ENCODE data around the gene OGFR.

The OGFR gene

GRCh38 chr20:62817975-62818591 is 13.4 kb downstream of the OGFR start:
- Histone ChIP-seq H3K4me3 (ENCODE audit: low read depth in 1 of 5, low read length in 5 of 5) (no peak overlapping the region), H3K27ac (ENCODE audit: low read depth, low read length) (no peak overlapping the region)

DNA sequence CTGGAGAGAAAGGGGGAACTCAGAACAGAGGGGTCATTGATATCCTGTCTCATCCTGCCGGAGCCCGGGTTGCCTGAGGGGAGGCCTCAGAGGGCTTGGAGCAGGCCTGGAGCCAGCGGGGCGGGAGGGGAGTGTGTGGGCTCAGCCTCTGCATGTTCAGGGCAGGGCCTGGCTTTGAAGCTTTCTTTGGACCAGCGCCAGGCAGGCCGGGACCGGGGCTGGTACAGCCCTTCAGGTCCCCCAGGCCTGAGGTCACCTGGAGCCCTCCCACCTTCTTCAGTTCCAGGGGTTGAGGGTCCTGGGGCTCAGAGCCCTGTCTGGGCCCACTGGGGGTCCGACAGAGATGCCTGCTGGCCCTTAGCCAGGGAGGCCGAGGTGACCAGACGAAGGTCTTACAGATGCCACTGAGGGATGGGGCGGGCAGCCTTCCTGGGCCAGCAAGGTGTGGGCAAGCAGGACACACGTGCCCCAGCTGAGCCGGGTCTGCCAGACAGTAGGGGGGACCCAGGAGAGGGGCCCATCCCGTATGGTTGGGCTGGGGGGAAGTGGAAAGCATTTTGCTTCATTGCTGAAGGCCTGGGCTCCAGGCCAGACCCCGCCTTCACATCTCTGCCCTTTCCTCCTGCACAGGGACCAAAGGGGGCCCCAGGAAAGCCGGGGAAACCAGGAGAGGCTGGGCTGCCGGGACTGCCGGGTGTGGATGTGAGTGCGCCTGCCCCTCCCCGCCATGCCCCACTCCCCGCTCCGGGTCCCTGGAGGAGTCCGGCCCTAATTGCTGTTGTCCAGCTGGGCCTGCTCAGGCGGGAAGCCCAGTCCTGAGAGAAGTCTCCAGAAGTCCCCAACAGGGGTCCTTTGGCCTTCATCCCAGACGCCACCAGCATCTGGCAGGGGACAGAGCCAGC is 14.2 kb downstream of the OGFR start:
- H3K4me1 ChIP-seq (ENCODE audit: control insufficient read depth in 5 of 5, insufficient read depth in 5 of 5, low read length in 5 of 5), result peaks cover 0 to 48% (median 36%) of the 10 kb centered on the region in 5 donors
- no peak overlapping the region for H3K27ac ChIP-seq (ENCODE audit: low read depth, low read length)
- H3K4me3 ChIP-seq (ENCODE audit: low read depth in 1 of 5, low read length in 5 of 5), result no peak overlapping the region
- peaks cover 0 to 3% (median 0%) of the 10 kb centered on the region in 5 donors for H3K36me3 ChIP-seq (ENCODE audit: control insufficient read depth in 5 of 5, insufficient read depth in 5 of 5, low read length in 5 of 5)
- peak overlapping the region in 2 of 5 donors; percentile 8 to 33 for H3K9ac ChIP-seq (ENCODE audit: low read length in 5 of 5)
- peaks cover 38 to 54% (median 46%) of the 10 kb centered on the region in 5 donors for H3K27me3 ChIP-seq (ENCODE audit: control insufficient read depth in 5 of 5, insufficient read depth in 4 of 5, low read length in 5 of 5)
- no peaks in the 10 kb centered on the region for H3K9me3 ChIP-seq (ENCODE audit: control insufficient read depth in 5 of 5, low read length in 5 of 5)

More at GRCh38 chr20:62817975-62818591, 13.4 kb downstream of the OGFR start:
- H3K9ac ChIP-seq (ENCODE audit: low read length in 5 of 5), result peak overlapping the region in 1 of 5 donors; percentile 33
- H3K9me3 ChIP-seq (ENCODE audit: control insufficient read depth in 5 of 5, low read length in 5 of 5), result no peaks in the 10 kb centered on the region
- peaks cover 38 to 54% (median 46%) of the 10 kb centered on the region in 5 donors for H3K27me3 ChIP-seq (ENCODE audit: control insufficient read depth in 5 of 5, insufficient read depth in 4 of 5, low read length in 5 of 5)
- peaks cover 0 to 8% (median 2%) of the 10 kb centered on the region in 5 donors for H3K36me3 ChIP-seq (ENCODE audit: control insufficient read depth in 5 of 5, insufficient read depth in 5 of 5, low read length in 5 of 5)
- H3K4me1 ChIP-seq (ENCODE audit: control insufficient read depth in 5 of 5, insufficient read depth in 5 of 5, low read length in 5 of 5), result peaks cover 0 to 53% (median 36%) of the 10 kb centered on the region in 5 donors

DNA sequence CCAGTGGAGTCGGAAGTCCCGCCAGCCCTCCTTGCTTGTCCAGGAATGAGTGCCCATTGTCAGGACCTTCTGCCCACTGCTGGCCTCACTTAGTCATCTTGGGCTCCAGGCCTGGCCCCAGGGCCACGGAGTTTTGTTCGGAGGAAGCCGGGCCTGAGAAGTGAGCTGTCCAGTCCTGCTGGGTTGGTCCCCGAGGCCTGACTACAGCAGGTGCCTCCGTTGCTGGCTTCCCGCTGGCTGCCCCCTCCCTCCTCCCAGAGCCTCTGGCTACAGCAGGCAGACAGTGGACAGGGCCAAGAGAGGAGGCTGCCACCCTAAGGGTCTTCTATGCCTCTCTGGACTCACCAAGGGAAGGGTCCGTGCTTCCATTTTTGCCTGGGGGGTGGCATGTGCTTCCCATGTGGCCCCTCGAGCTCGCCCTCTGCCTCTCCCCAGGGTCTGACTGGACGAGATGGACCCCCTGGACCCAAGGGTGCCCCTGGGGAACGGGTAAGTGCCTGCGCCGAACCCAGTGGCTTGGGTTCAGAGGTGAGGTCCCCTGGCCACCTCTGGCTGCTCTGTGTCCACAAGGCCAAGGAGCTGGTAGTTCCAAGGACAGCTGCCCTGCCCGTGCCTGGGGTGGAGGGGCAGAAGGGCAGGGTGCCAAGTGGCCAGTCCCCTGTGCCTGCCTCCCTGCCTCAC is 15.0 kb downstream of the OGFR start:
- Histone ChIP-seq H3K27ac (ENCODE audit: low read depth, low read length) (no peak overlapping the region), H3K9ac (ENCODE audit: low read length in 5 of 5) (no peak overlapping the region), H3K4me1 (ENCODE audit: control insufficient read depth in 5 of 5, insufficient read depth in 5 of 5, low read length in 5 of 5) (peaks cover 0 to 54% (median 38%) of the 10 kb centered on the region in 5 donors), H3K4me3 (ENCODE audit: low read depth in 1 of 5, low read length in 5 of 5) (no peak overlapping the region), H3K9me3 (ENCODE audit: control insufficient read depth in 5 of 5, low read length in 5 of 5) (no peaks in the 10 kb centered on the region), H3K36me3 (ENCODE audit: control insufficient read depth in 5 of 5, insufficient read depth in 5 of 5, low read length in 5 of 5) (no peaks in the 10 kb centered on the region), H3K27me3 (ENCODE audit: control insufficient read depth in 5 of 5, insufficient read depth in 4 of 5, low read length in 5 of 5) (peaks cover 36 to 49% (median 43%) of the 10 kb centered on the region in 5 donors)

GRCh38 chr20:62820208-62820961 is 15.8 kb downstream of the OGFR start:
- Histone ChIP-seq H3K27me3 (ENCODE audit: control insufficient read depth in 5 of 5, insufficient read depth in 4 of 5, low read length in 5 of 5) (peaks cover 29 to 42% (median 35%) of the 10 kb centered on the region in 5 donors), H3K4me1 (ENCODE audit: control insufficient read depth in 5 of 5, insufficient read depth in 5 of 5, low read length in 5 of 5) (peaks cover 0 to 52% (median 39%) of the 10 kb centered on the region in 5 donors), H3K9me3 (ENCODE audit: control insufficient read depth in 5 of 5, low read length in 5 of 5) (no peaks in the 10 kb centered on the region), H3K9ac (ENCODE audit: low read length in 5 of 5) (no peak overlapping the region), H3K27ac (ENCODE audit: low read depth, low read length) (no peak overlapping the region), H3K36me3 (ENCODE audit: control insufficient read depth in 5 of 5, insufficient read depth in 5 of 5, low read length in 5 of 5) (no peaks in the 10 kb centered on the region), H3K4me3 (ENCODE audit: low read depth in 1 of 5, low read length in 5 of 5) (no peak overlapping the region)

GRCh38 chr20:62820962-62821725 is 16.5 kb downstream of the OGFR start:
- no peak overlapping the region for H3K27ac ChIP-seq (ENCODE audit: low read depth, low read length)
- H3K4me1 ChIP-seq (ENCODE audit: control insufficient read depth in 5 of 5, insufficient read depth in 5 of 5, low read length in 5 of 5), result peaks cover 0 to 44% (median 31%) of the 10 kb centered on the region in 5 donors

DNA sequence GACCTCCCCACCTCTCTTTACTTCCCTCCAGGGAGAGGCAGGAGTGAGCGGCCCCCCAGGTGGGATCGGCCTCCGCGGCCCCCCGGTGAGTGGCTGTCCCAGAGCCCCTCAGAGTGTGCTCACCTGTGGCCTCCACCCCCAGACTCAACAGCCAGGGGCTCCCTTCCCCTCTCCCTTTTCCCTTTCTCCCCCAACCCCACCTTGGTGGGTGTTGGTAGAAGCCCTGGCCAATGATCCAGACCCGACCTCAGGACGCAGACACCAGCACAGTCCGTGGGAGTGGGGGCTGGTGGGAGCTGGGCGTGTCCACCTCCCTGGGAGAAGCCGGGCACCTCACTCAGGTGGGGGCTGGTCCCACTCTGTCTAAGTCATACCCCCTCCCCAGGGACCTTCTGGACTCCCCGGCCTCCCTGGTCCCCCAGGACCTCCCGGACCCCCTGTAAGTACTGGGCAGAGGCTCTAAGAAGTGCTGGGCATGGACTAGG is 17.1 kb downstream of the OGFR start:
- H3K27ac ChIP-seq (ENCODE audit: low read depth, low read length), result no peak overlapping the region
- H3K4me1 ChIP-seq (ENCODE audit: control insufficient read depth in 5 of 5, insufficient read depth in 5 of 5, low read length in 5 of 5), result peaks cover 0 to 39% (median 25%) of the 10 kb centered on the region in 5 donors
- no peak overlapping the region for H3K9ac ChIP-seq (ENCODE audit: low read length in 5 of 5)
- no peak overlapping the region for H3K4me3 ChIP-seq (ENCODE audit: low read depth in 1 of 5, low read length in 5 of 5)
- H3K36me3 ChIP-seq (ENCODE audit: control insufficient read depth in 5 of 5, insufficient read depth in 5 of 5, low read length in 5 of 5), result no peaks in the 10 kb centered on the region
- peaks cover 18 to 29% (median 25%) of the 10 kb centered on the region in 5 donors for H3K27me3 ChIP-seq (ENCODE audit: control insufficient read depth in 5 of 5, insufficient read depth in 4 of 5, low read length in 5 of 5)
- no peaks in the 10 kb centered on the region for H3K9me3 ChIP-seq (ENCODE audit: control insufficient read depth in 5 of 5, low read length in 5 of 5)

More at GRCh38 chr20:62820962-62821725, 16.5 kb downstream of the OGFR start:
- Histone ChIP-seq H3K27me3 (ENCODE audit: control insufficient read depth in 5 of 5, insufficient read depth in 4 of 5, low read length in 5 of 5) (peaks cover 23 to 34% (median 28%) of the 10 kb centered on the region in 5 donors), H3K9me3 (ENCODE audit: control insufficient read depth in 5 of 5, low read length in 5 of 5) (no peaks in the 10 kb centered on the region), H3K9ac (ENCODE audit: low read length in 5 of 5) (no peak overlapping the region), H3K36me3 (ENCODE audit: control insufficient read depth in 5 of 5, insufficient read depth in 5 of 5, low read length in 5 of 5) (no peaks in the 10 kb centered on the region), H3K4me3 (ENCODE audit: low read depth in 1 of 5, low read length in 5 of 5) (no peak overlapping the region)

GRCh38 chr20:62822239-62822787 is 17.7 kb downstream of the OGFR start:
- Histone ChIP-seq H3K9ac (ENCODE audit: low read length in 5 of 5) (no peak overlapping the region), H3K27ac (ENCODE audit: low read depth, low read length) (no peak overlapping the region), H3K9me3 (ENCODE audit: control insufficient read depth in 5 of 5, low read length in 5 of 5) (no peaks in the 10 kb centered on the region), H3K27me3 (ENCODE audit: control insufficient read depth in 5 of 5, insufficient read depth in 4 of 5, low read length in 5 of 5) (peaks cover 15 to 27% (median 24%) of the 10 kb centered on the region in 5 donors), H3K36me3 (ENCODE audit: control insufficient read depth in 5 of 5, insufficient read depth in 5 of 5, low read length in 5 of 5) (no peaks in the 10 kb centered on the region), H3K4me1 (ENCODE audit: control insufficient read depth in 5 of 5, insufficient read depth in 5 of 5, low read length in 5 of 5) (peaks cover 0 to 35% (median 25%) of the 10 kb centered on the region in 5 donors), H3K4me3 (ENCODE audit: low read depth in 1 of 5, low read length in 5 of 5) (no peak overlapping the region)

DNA sequence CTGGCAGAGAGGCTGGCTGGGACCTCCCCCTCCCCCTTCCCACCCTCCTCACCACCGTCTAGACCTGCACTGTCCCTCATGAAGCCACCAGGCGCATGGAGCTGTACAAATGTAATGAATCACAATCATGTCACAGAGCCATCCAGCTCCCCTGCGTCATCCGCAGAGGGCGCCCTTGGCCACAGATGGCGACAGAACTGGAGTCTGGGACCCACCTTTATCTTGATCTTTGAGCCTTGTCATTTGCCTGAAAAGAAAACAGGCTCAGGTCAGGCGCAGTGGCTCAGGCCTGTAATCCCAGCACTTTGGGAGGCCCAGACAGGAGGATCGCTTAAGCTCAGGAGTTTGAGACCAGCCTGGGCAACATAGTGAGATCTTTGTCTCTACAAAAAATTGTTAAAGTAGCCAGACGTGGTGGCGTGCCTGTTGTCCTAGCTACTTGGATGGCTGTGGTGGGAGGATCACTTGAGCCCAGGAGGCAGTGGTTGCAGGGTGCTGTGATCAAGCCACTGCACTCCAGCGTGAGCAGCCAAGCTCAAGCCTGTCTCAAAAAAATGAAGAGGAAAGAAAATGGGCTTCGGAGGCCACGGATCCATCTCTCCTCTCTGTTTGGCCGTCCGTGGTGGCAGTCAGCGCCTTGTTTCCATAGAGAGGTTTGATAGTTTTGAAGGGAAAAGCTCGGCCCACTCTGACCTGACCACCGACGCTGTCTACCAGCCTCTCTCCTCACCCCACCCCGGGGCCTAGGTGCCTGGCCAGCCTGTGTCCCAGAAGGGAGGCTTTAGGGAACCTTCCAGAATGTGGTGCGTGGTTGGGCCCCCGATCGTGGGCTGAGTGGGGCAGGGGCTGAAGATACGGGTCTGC is 18.4 kb downstream of the OGFR start:
- peaks cover 0 to 34% (median 25%) of the 10 kb centered on the region in 5 donors for H3K4me1 ChIP-seq (ENCODE audit: control insufficient read depth in 5 of 5, insufficient read depth in 5 of 5, low read length in 5 of 5)
- peaks cover 11 to 23% (median 17%) of the 10 kb centered on the region in 5 donors for H3K27me3 ChIP-seq (ENCODE audit: control insufficient read depth in 5 of 5, insufficient read depth in 4 of 5, low read length in 5 of 5)
- H3K9me3 ChIP-seq (ENCODE audit: control insufficient read depth in 5 of 5, low read length in 5 of 5), result no peaks in the 10 kb centered on the region

More for the DNA sequence above, 18.4 kb downstream of the OGFR start:
- Histone ChIP-seq H3K27ac (ENCODE audit: low read depth, low read length) (no peak overlapping the region), H3K4me3 (ENCODE audit: low read depth in 1 of 5, low read length in 5 of 5) (no peak overlapping the region), H3K36me3 (ENCODE audit: control insufficient read depth in 5 of 5, insufficient read depth in 5 of 5, low read length in 5 of 5) (no peaks in the 10 kb centered on the region), H3K9ac (ENCODE audit: low read length in 5 of 5) (no peak overlapping the region)

All from subcutaneous abdominal adipose tissue (tissue), 5 donors.